Erythroblast (primary cell): ENCODE measurements around the gene RHBDD3.
A peak's percentile ranks its signal among the peaks of the same experiment; 100 is the strongest.

Experiments
- DNase-seq, 2 experiments: peaks; one replicate each; lab custom pipeline; 2025; lab: John Stamatoyannopoulos, UW
- GATA1 ChIP-seq: IDR thresholded peaks from 2 replicates; pipeline ENCODE4 v1.6.1; 2011; ENCODE audit warnings: low read depth, mild to moderate bottlenecking, control low read depth, low read length, moderate library complexity
- POLR2A ChIP-seq: IDR thresholded peaks from 2 replicates; pipeline ENCODE4 v1.6.1; 2011; ENCODE audit warnings: mild to moderate bottlenecking, low read length

Gene RHBDD3

DNA sequence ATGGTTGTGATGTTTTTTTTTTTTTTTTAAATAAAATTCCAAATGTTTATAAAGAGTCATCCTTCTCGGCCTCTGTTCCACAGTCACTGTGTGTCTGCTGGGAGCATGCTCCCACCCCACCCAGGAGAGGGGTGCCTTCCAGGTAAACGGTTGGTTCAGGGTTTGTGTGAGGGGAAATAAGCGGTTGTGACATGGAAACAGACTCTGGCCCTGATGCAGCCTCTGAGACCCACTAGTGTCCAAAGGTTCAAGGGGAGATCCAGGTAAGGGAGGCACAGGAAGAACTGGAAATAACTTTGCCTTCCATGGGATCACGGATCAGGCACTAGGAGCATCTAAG, 32.7 kb upstream of the RHBDD3 start:
- DNase-seq, result no peak
- TF ChIP-seq POLR2A (no peak), GATA1 (no peak)

DNA sequence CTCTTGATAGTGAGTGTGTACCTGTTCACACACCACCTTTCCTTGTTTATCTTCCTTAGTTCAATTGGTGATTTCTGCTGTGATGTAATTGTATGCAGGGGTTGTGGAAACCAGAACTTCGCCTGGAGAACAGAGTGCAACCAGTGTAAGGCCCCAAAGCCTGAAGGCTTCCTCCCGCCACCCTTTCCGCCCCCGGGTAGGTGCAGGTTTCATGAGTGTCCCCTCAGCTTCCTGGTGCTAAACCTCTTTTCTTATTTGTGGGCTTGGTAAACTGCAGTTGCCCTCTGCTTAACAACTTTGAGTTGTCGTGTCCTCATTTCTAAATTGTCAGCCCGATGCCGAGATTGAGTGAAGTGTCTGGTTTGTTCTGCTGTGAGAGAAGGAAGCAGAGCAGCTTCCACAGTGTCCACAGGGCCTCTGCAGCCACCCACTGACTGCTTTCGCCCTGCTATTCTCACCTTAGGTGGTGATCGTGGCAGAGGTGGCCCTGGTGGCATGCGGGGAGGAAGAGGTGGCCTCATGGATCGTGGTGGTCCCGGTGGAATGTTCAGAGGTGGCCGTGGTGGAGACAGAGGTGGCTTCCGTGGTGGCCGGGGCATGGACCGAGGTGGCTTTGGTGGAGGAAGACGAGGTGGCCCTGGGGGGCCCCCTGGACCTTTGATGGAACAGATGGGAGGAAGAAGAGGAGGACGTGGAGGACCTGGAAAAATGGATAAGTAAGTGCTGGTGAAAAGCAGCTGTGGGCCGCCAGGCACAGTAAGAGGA, 31.5 kb upstream of the RHBDD3 start:
- TF ChIP-seq POLR2A (no peak), GATA1 (no peak)
- no peak for DNase-seq

DNA sequence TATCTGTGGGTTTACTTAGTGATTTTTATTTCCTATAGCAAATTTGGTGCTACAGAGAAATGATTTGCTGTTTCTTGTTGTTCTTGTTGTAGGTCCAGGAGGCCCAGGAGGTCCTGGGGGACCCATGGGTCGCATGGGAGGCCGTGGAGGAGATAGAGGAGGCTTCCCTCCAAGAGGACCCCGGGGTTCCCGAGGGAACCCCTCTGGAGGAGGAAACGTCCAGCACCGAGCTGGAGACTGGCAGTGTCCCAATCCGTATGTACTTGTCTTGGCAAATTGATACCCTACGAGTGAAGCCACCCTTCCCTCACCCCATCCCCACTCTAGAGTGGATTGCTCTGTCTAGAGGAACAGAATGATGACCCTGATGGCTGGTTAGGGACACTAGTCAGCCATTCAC, 30.9 kb upstream of the RHBDD3 start:
- DNase-seq, result no peak
- no peak for TF ChIP-seq POLR2A
- TF ChIP-seq GATA1, result no peak

- TF ChIP-seq GATA1 (no peak), POLR2A (no peak)
- no peak for DNase-seq
These were observed 24.6 kb upstream of the RHBDD3 start for GRCh38 chr22:29292379-29292778.

GRCh38 chr22:29291215-29291614, 23.4 kb upstream of the RHBDD3 start:
- no peak for DNase-seq
- TF ChIP-seq POLR2A, result no peak
- no peak for TF ChIP-seq GATA1

- DNase-seq, result no peak
- TF ChIP-seq GATA1 (no peak), POLR2A (no peak)
These were observed 22.3 kb upstream of the RHBDD3 start for GRCh38 chr22:29290061-29290460.

DNA sequence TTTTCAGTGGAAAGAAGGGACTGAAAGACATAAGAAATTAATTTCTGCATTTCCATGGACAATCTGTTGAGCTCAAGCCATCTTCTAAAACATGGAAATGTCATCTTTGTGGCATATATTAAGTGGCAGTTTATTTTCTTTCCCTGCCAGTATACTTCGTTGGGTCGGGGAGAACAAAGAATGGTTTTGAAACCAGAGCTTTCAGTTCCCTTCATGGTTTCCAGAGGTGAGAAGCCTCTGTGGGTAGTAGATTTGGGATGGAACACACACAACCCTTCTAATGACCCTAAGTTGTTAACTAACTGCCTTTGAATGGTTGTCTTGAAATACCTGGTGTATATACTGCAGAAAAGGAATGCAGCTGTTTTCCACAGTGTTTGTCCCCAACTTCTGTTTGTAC, 21.1 kb upstream of the RHBDD3 start:
- TF ChIP-seq POLR2A (no peak), GATA1 (no peak)
- no peak for DNase-seq

- no peak for DNase-seq
- TF ChIP-seq POLR2A (no peak), GATA1 (no peak)
These were observed 16.4 kb upstream of the RHBDD3 start for GRCh38 chr22:29284196-29284595.

GRCh38 chr22:29277927-29278326, 10.1 kb upstream of the RHBDD3 start:
- TF ChIP-seq GATA1, result no peak
- TF ChIP-seq POLR2A, result no peak
- DNase-seq, result no peak

DNA sequence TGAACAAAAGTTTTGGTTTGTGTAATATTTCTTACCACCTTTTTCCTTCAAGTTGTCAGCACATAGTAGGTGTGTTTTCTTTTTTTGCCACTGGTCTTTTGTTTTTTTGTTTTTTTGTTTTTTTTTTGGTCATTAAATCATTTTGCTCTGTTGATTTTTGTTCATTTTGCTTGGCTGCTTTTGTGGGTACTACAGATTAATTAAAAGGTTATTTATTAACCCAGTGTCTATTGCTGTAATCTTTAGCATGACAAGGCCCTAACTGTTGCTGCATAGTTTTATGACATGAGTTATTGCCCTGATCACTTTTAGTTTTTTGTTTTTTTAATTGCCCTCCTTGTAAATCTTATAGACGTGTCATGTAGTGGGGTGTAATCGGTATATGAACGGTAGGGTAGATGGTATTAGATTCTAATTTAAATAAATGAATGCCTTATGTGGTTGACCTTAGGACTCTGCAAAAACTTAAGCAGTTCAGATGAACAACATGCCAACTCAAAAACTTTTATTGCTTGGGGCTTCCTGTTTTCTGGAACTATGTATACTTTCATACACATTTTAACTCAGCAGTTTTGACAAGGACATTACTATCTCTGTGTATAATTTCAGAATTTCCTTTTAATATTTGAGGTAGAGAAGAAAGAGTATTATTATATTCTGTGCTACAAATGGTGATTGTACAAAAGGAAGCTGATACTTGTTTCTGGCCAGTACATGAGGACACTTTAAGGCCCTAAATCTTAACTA, 8.2 kb upstream of the RHBDD3 start:
- TF ChIP-seq GATA1, result no peak
- no peak for DNase-seq

DNA sequence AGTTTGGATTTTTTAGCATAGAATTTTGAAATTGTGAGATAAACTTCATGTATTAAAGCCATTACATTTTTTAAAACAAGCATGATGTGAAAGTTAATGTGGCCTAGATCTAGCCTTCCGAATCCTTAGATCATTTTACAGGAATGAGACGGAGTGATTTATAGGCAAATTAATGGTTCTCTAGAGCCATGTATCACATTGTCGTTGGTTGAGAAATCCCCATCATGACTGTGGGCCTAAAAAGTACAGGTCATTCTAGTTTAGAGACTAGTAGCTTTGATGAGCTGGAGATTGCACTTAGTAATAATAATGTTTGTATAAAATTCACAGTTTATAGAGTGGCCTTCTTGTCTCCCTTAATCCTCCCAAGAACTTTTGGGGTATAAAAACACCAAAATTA, 7.4 kb upstream of the RHBDD3 start:
- DNase-seq, result no peak
- TF ChIP-seq GATA1 (no peak), POLR2A (no peak)

- no peak for DNase-seq
- no peak for TF ChIP-seq POLR2A
- no peak for TF ChIP-seq GATA1
These were observed 4.8 kb upstream of the RHBDD3 start for GRCh38 chr22:29272624-29273023.

- DNase-seq, result peak; percentile 81 to 92
- TF ChIP-seq GATA1 (no peak), POLR2A (no peak)
These were observed 2.9 kb upstream of the RHBDD3 start for GRCh38 chr22:29270475-29271271.
